ENCODE results near the gene AADAT.

AADAT gene

DNA sequence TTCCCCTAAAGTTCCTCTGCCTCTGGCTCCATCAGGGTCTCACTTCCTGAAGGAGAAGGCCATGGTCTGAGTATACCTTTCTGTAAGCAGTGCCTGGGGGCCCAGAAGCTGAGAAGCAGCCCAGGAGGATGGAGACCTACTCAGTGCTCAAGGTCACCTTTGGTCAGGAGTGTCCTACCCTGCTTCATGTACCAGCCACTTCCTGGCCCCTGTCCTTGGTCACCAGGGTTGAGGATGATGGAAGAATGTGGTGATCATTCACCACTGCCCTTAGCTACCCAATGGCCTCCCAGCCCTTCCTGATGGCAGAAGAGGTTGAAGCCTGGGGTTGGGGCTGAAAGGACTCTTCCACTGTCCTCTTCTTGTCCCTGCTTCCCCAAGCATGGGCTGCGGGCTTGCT lies 54.5 kb downstream of the AADAT start:
- no peaks in the 10 kb centered on the region for H3K9me3 ChIP-seq (ENCODE audit: control insufficient read depth in 2 of 2, low read length in 2 of 2)
- H3K27ac ChIP-seq (ENCODE audit: low read length), result no peak overlapping the region
- no peaks in the 10 kb centered on the region for H3K36me3 ChIP-seq (ENCODE audit: control insufficient read depth in 2 of 2, insufficient read depth in 2 of 2, low read length in 2 of 2)

DNA sequence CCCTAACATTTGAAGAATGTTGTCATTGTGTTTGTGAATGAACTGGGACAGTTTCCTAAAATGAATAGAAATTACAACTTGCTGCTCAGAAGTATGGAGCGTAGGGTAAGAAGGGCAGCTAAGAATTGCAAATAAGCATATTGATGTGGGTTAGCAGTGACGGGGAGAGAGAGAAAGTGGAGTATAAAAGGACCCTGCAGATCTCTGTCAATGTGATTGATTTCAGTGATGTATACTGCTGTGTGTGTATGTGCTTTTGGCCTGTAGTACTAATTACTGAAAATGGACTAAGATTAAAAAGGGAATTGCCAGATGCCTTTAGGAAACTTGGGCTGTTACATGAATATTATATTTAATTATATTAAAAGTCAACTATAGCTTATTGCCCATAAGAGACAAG lies 55.8 kb downstream of the AADAT start:
- Histone ChIP-seq H3K27ac (ENCODE audit: low read length) (no peak overlapping the region), H3K9me3 (ENCODE audit: control insufficient read depth in 2 of 2, low read length in 2 of 2) (no peaks in the 10 kb centered on the region), H3K27me3 (ENCODE audit: control insufficient read depth in 1 of 2, insufficient read depth in 2 of 2, low read length in 2 of 2) (no peaks in the 10 kb centered on the region), H3K36me3 (ENCODE audit: control insufficient read depth in 2 of 2, insufficient read depth in 2 of 2, low read length in 2 of 2) (no peaks in the 10 kb centered on the region), H3K9ac (ENCODE audit: low read length in 2 of 2) (no peak overlapping the region), H3K4me3 (ENCODE audit: low read length in 2 of 2) (no peak overlapping the region), H3K4me1 (ENCODE audit: control insufficient read depth, insufficient read depth, low read length) (no peaks in the 10 kb centered on the region)

More for the DNA sequence above, 54.5 kb downstream of the AADAT start:
- no peak overlapping the region for H3K4me3 ChIP-seq (ENCODE audit: low read length in 2 of 2)
- H3K9ac ChIP-seq (ENCODE audit: low read length in 2 of 2), result no peak overlapping the region
- H3K27me3 ChIP-seq (ENCODE audit: control insufficient read depth in 1 of 2, insufficient read depth in 2 of 2, low read length in 2 of 2), result peaks cover 0 to 2% of the 10 kb centered on the region in 2 donors
- H3K4me1 ChIP-seq (ENCODE audit: control insufficient read depth, insufficient read depth, low read length), result no peaks in the 10 kb centered on the region

- Histone ChIP-seq H3K27me3 (ENCODE audit: control insufficient read depth in 1 of 2, insufficient read depth in 2 of 2, low read length in 2 of 2) (no peaks in the 10 kb centered on the region), H3K4me1 (ENCODE audit: control insufficient read depth, insufficient read depth, low read length) (peaks cover 3% of the 10 kb centered on the region), H3K36me3 (ENCODE audit: control insufficient read depth in 2 of 2, insufficient read depth in 2 of 2, low read length in 2 of 2) (no peaks in the 10 kb centered on the region), H3K9ac (ENCODE audit: low read length in 2 of 2) (no peak overlapping the region), H3K9me3 (ENCODE audit: control insufficient read depth in 2 of 2, low read length in 2 of 2) (no peaks in the 10 kb centered on the region), H3K4me3 (ENCODE audit: low read length in 2 of 2) (no peak overlapping the region), H3K27ac (ENCODE audit: low read length) (no peak overlapping the region)
Observed at GRCh38 chr4:170030121-170030520, 59.6 kb downstream of the AADAT start.

DNA sequence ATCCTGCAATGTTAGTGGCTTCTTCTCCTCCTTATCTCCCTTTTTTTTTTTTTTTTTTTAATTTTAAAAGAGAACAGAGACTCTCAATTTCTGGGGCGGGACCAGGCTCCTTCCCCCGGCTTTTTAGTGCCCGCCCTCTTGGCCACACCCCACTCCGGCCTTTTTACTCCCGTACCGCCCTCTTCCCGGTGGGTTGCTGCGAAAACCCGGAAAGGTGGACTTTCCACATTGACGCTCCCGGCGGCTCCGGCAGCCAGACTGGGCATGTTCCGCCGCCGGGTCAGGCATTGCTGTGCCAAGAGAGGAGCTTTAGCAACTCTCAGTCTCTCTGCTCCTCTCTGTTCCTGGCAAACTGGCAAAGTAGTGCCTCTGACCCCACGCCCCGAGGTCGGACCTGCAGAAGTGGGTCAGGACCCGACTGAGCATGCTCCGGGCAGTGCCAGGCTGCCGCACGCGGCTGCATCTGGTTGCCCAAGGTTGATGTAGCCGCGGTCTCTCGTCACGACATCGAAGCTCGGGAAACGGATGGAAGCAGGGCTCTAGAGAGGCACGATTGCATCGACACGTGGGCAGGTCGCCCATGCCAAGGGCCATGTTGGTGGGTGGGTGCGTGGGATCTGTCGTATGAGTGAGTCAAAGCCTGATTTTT lies 62.5 kb downstream of the AADAT start:
- H3K4me3 ChIP-seq (ENCODE audit: low read length in 2 of 2), result peak overlapping the region; percentile 92
- H3K9ac ChIP-seq (ENCODE audit: low read length in 2 of 2), result peak overlapping the region in 1 of 2 donors; percentile 88
- H3K27ac ChIP-seq (ENCODE audit: low read length), result no peak overlapping the region

GRCh38 chr4:170026253-170027021 lies 63.3 kb downstream of the AADAT start, which contains the start of gene MFAP3L:
TSS of gene MFAP3L (minus strand) at chr4:170026395. CDS start at chr4:170005877, 20,518 bp downstream.
- peaks cover 3% of the 10 kb centered on the region for H3K4me1 ChIP-seq (ENCODE audit: control insufficient read depth, insufficient read depth, low read length)
- H3K27ac ChIP-seq (ENCODE audit: low read length), result peak within 1 kb of the TSS; percentile 81
- peak within 1 kb of the TSS; percentile 79 to 88 for H3K9ac ChIP-seq (ENCODE audit: low read length in 2 of 2)
- H3K27me3 ChIP-seq (ENCODE audit: control insufficient read depth in 1 of 2, insufficient read depth in 2 of 2, low read length in 2 of 2), result no peaks in the 10 kb centered on the region
- H3K4me3 ChIP-seq (ENCODE audit: low read length in 2 of 2), result peak within 1 kb of the TSS; percentile 92
- H3K9me3 ChIP-seq (ENCODE audit: control insufficient read depth in 2 of 2, low read length in 2 of 2), result no peaks in the 10 kb centered on the region
- no peaks in the 10 kb centered on the region for H3K36me3 ChIP-seq (ENCODE audit: control insufficient read depth in 2 of 2, insufficient read depth in 2 of 2, low read length in 2 of 2)

More for the DNA sequence above, 62.5 kb downstream of the AADAT start:
- no peaks in the 10 kb centered on the region for H3K27me3 ChIP-seq (ENCODE audit: control insufficient read depth in 1 of 2, insufficient read depth in 2 of 2, low read length in 2 of 2)
- H3K36me3 ChIP-seq (ENCODE audit: control insufficient read depth in 2 of 2, insufficient read depth in 2 of 2, low read length in 2 of 2), result no peaks in the 10 kb centered on the region
- H3K4me1 ChIP-seq (ENCODE audit: control insufficient read depth, insufficient read depth, low read length), result peaks cover 3% of the 10 kb centered on the region
- H3K9me3 ChIP-seq (ENCODE audit: control insufficient read depth in 2 of 2, low read length in 2 of 2), result no peaks in the 10 kb centered on the region

- Histone ChIP-seq H3K27ac (ENCODE audit: low read length) (no peak overlapping the region), H3K4me1 (ENCODE audit: control insufficient read depth, insufficient read depth, low read length) (peaks cover 3% of the 10 kb centered on the region), H3K4me3 (ENCODE audit: low read length in 2 of 2) (peak overlapping the region; percentile 65 to 92), H3K27me3 (ENCODE audit: control insufficient read depth in 1 of 2, insufficient read depth in 2 of 2, low read length in 2 of 2) (no peaks in the 10 kb centered on the region), H3K9me3 (ENCODE audit: control insufficient read depth in 2 of 2, low read length in 2 of 2) (no peaks in the 10 kb centered on the region), H3K36me3 (ENCODE audit: control insufficient read depth in 2 of 2, insufficient read depth in 2 of 2, low read length in 2 of 2) (no peaks in the 10 kb centered on the region), H3K9ac (ENCODE audit: low read length in 2 of 2) (peak overlapping the region; percentile 21 to 50)
Observed at GRCh38 chr4:170025523-170026252, 64.1 kb downstream of the AADAT start.

GRCh38 chr4:170022211-170022610 lies 67.5 kb downstream of the AADAT start:
- H3K36me3 ChIP-seq (ENCODE audit: control insufficient read depth in 2 of 2, insufficient read depth in 2 of 2, low read length in 2 of 2), result no peaks in the 10 kb centered on the region
- no peak overlapping the region for H3K4me3 ChIP-seq (ENCODE audit: low read length in 2 of 2)
- peaks cover 3% of the 10 kb centered on the region for H3K4me1 ChIP-seq (ENCODE audit: control insufficient read depth, insufficient read depth, low read length)
- H3K27me3 ChIP-seq (ENCODE audit: control insufficient read depth in 1 of 2, insufficient read depth in 2 of 2, low read length in 2 of 2), result no peaks in the 10 kb centered on the region
- no peak overlapping the region for H3K9ac ChIP-seq (ENCODE audit: low read length in 2 of 2)
- H3K27ac ChIP-seq (ENCODE audit: low read length), result no peak overlapping the region
- H3K9me3 ChIP-seq (ENCODE audit: control insufficient read depth in 2 of 2, low read length in 2 of 2), result no peaks in the 10 kb centered on the region

DNA sequence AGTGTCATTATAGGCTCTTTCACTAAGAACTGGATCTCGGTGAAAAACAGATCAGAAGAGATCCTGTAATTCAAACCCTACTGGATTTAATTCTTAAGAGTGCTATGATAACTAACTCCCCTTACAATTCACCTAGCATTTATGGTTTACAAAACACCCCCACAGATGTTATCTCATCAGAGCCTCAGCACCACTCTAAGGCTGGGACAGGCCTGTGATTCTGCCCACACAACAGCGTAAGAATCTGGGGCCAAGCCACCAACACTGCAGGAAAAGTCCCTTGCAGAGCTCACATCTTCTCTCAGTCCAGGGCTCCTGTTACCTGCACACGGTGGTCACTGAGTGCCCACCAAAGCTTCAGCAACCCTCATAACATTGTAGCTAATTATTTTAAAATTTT lies 72.5 kb downstream of the AADAT start:
- Histone ChIP-seq H3K36me3 (ENCODE audit: control insufficient read depth in 2 of 2, insufficient read depth in 2 of 2, low read length in 2 of 2) (no peaks in the 10 kb centered on the region), H3K9ac (ENCODE audit: low read length in 2 of 2) (no peak overlapping the region), H3K9me3 (ENCODE audit: control insufficient read depth in 2 of 2, low read length in 2 of 2) (no peaks in the 10 kb centered on the region), H3K4me1 (ENCODE audit: control insufficient read depth, insufficient read depth, low read length) (no peaks in the 10 kb centered on the region), H3K27me3 (ENCODE audit: control insufficient read depth in 1 of 2, insufficient read depth in 2 of 2, low read length in 2 of 2) (no peaks in the 10 kb centered on the region), H3K27ac (ENCODE audit: low read length) (no peak overlapping the region), H3K4me3 (ENCODE audit: low read length in 2 of 2) (no peak overlapping the region)

GRCh38 chr4:170015285-170015684 lies 74.5 kb downstream of the AADAT start:
- Histone ChIP-seq H3K27ac (ENCODE audit: low read length) (no peak overlapping the region), H3K9me3 (ENCODE audit: control insufficient read depth in 2 of 2, low read length in 2 of 2) (no peaks in the 10 kb centered on the region), H3K4me3 (ENCODE audit: low read length in 2 of 2) (no peak overlapping the region), H3K27me3 (ENCODE audit: control insufficient read depth in 1 of 2, insufficient read depth in 2 of 2, low read length in 2 of 2) (no peaks in the 10 kb centered on the region), H3K36me3 (ENCODE audit: control insufficient read depth in 2 of 2, insufficient read depth in 2 of 2, low read length in 2 of 2) (no peaks in the 10 kb centered on the region), H3K4me1 (ENCODE audit: control insufficient read depth, insufficient read depth, low read length) (no peaks in the 10 kb centered on the region), H3K9ac (ENCODE audit: low read length in 2 of 2) (no peak overlapping the region)

GRCh38 chr4:170014359-170015011 lies 75.3 kb downstream of the AADAT start:
- no peaks in the 10 kb centered on the region for H3K4me1 ChIP-seq (ENCODE audit: control insufficient read depth, insufficient read depth, low read length)
- no peaks in the 10 kb centered on the region for H3K9me3 ChIP-seq (ENCODE audit: control insufficient read depth in 2 of 2, low read length in 2 of 2)
- H3K27me3 ChIP-seq (ENCODE audit: control insufficient read depth in 1 of 2, insufficient read depth in 2 of 2, low read length in 2 of 2), result no peaks in the 10 kb centered on the region
- no peak overlapping the region for H3K9ac ChIP-seq (ENCODE audit: low read length in 2 of 2)
- H3K4me3 ChIP-seq (ENCODE audit: low read length in 2 of 2), result no peak overlapping the region
- no peak overlapping the region for H3K27ac ChIP-seq (ENCODE audit: low read length)
- H3K36me3 ChIP-seq (ENCODE audit: control insufficient read depth in 2 of 2, insufficient read depth in 2 of 2, low read length in 2 of 2), result no peaks in the 10 kb centered on the region
